GM18867 (cell line): ENCODE measurements around the gene KIAA1191.

Experiments
- ATAC-seq: cut with Tn5 transposase; IDR thresholded peaks from one replicate; pipeline ENCODE4 v1.9.1; 2021; ENCODE audit warnings: mild to moderate bottlenecking, moderate library complexity; ENCODE audit not compliant: unreplicated experiment

Gene KIAA1191

GRCh38 chr5:176389135-176390123, 27.9 kb upstream of the KIAA1191 start:
- peak; percentile 30 for ATAC-seq

DNA sequence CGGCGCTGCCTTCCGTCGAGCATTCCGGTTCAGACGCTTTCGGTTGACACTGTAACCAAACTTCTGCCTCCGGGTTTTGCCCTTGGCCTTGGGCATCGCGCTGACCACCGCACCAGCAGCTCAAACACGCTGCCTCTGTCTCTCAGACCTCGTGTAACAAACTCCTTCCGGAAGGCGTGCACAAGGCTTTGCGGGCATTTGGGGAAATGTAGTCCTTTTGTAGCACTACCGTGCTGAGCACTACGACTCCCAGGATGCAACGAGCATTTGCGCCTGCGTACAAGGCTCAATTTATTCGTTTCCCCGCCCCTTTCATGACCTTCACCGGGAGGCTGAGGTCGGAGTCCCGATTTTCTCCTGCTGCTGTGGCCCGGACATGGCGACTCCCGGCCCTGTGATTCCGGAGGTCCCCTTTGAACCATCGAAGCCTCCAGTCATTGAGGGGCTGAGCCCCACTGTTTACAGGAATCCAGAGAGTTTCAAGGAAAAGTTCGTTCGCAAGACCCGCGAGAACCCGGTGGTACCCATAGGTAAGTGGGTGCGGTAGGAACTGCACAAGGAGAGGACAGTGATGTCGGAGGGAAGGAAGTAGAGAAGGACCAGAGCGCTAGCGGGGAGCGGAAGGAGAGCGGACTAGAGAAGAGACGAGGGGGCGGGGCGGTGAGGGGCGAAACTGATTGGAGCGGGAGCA, 27.0 kb upstream of the KIAA1191 start, which contains the start of the genes HIGD2A and NOP16:
HIGD2A (plus strand) TSS at position 308 of the 691 bp plus-strand sequence; CDS start at position 377, 69 bp downstream.
NOP16 (minus strand) TSS at position 155 of the 691 bp plus-strand sequence; CDS start at position 96, 59 bp downstream.
- ATAC-seq = peak; percentile 90

GRCh38 chr5:176388003-176388443, 26.5 kb upstream of the KIAA1191 start:
- no peak for ATAC-seq

DNA sequence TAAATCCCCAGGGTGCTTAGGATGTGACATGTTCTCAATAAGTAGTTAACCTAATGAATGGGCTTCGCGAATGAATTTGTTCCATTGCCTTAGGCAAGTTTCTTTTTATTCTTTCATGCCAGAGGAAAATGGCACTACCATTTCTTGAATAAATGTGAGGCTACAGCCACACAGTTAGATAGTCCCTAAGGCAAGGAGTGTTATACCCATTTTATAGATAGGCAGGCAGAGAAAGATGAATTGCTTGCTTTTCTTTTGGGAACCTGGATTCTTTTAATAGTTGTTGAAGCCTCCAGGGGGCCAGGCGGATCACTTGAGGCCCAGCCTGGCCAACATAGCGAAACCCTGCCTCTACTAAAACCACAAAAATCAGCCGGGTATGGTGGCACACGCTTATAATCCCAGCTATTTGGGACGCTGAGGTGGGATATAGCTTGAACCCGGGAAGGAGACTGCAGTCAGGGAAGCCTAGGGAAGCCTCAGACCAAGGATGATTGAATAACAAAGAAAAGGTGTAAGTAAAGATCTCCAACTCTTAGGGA, 25.9 kb upstream of the KIAA1191 start:
- ATAC-seq = no peak

- ATAC-seq = no peak
Observed at GRCh38 chr5:176386491-176386890, 24.9 kb upstream of the KIAA1191 start.

DNA sequence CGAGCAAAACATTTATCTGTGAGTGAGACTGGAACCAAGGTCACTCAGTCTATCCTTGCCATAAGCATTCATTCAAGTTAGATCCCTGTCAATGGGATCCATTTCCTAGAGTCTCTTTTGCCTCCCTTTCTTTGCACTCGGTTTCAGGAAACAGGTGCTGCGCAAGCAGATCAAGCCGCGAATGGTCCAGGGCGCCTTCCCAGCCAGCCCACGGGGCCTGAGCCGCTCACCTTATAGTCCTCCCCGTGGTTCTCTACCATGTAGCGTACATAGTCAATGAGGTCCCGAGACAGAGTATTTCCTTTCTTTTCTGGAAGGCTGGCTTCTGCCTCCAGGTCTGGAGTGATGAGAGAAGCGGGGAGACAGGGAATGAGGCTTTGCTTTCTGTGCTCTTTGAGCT, 23.4 kb upstream of the KIAA1191 start:
- ATAC-seq = no peak

GRCh38 chr5:176384366-176384930, 22.9 kb upstream of the KIAA1191 start:
- ATAC-seq = no peak

DNA sequence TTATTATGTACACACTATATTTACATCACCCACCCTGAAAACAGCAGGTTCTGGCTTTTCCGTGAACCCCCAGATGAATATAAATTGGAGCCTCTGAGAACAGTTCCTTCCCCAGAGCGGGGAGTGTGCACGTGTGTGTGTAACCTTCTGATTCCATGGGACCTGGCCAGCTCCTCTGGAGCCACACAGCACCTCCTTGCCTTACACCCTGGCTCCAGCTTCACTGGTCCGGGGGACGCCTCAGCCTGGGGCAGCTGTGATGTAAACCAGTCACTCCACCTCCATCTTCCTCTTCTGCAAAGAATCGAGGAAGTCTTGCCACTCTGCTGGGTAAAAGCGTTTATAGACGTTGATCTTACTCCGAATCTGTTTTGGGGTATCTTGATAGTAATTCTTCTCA, 22.4 kb upstream of the KIAA1191 start:
- ATAC-seq = no peak

- ATAC-seq = no peak
Observed at GRCh38 chr5:176383248-176383905, 21.8 kb upstream of the KIAA1191 start.

DNA sequence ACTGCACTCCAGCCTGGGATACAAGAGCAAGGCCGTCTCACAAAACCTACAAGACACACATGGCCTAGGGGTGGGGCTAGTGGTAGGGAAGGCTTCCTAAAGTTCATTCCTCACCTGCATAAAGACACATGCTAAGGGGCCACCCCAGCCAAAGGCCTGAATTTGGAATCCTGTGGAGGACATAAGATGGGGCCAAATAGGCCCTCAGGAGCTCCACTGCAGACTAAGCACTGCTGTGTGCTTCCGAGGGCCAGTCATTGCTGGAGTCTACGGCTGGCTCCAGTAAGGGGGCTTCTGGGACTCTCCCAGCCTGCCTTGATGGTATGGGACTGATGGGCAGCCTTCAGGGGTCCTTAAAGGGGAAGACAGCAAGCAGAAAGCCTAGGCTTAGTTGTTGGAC, 21.2 kb upstream of the KIAA1191 start:
- ATAC-seq = no peak

- no peak for ATAC-seq
Observed at GRCh38 chr5:176381979-176382378, 20.4 kb upstream of the KIAA1191 start.

DNA sequence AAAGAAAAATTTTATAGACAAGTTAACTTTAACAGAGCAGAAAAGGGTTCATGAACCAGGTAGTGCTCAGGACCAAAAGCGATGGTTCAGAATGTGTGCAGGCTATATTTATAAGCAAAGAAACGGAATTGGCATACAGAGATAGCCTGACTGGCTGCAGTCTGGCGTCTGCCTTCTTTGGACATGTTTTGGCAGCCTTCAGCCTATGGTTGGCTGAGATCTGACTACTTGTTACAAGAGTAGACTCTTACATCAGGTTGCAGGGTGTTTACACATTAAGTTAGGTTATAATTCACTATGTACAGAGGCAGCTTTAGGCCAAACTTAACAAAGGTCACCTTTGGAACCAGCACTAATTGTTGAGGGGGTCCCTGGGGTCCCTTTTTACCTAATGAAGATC, 19.9 kb upstream of the KIAA1191 start:
- ATAC-seq = no peak

GRCh38 chr5:176379881-176380280, 18.3 kb upstream of the KIAA1191 start:
- ATAC-seq = peak; percentile 55

GRCh38 chr5:176373100-176373818, 11.7 kb upstream of the KIAA1191 start:
- ATAC-seq = no peak

- ATAC-seq = no peak
Observed at GRCh38 chr5:176371621-176372539, 10.3 kb upstream of the KIAA1191 start.

DNA sequence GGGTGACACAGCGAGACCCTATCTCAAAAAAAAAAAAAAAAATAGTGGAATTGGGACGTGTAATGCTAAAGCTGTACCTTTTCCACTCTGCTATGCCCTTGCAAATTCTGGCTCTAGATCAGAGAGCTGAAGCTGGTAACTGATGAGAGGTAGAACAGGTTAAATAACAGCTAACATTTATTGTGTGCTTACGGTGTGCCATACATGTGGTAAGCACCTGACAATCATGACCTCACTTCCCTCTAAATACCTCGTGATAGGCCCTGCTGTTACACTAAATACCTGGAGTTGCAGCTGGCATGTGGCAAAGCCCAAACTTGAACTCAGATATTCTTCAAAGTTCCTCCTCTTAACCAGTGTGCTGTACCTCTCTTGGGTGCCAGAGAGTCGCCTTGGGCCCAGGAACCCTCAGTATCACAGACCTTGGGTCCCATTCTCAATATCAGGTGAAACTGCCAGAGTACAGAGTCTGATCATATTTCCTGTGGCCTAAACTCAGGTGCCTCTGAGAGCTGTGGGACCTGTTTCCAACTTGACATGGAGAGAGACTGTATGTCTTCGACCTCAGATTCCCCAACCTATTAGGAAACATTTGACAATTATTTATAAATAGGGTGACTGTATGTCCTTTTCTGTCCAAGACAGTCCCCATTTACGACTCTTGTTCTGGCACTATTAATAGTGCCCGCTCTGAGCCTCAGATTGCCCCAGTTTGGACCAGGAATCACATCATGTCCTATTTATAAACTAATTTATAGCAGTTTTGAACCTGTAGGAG, 8.6 kb upstream of the KIAA1191 start:
- no peak for ATAC-seq

DNA sequence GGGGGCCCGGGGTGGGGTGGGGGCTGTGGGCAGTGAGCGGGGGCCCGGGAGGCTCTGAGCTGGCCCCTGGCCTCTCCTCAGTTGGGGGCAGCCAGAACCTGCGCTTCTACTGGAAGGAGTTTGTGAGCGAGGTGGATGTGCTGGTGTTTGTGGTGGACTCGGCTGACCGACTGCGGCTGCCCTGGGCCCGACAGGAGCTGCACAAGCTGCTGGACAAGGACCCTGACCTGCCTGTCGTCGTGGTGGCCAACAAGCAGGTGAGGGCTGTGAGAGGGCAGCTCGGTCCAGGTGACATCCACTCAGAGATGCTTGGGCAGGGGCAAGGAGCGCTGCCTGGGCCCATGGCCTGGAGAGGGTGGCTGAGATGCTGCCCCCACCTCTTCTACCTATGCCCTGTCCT, 7.2 kb upstream of the KIAA1191 start:
- ATAC-seq = no peak
